ENCODE results near the gene TRIM52. TPM values are rescaled to one million over a fixed set of nuclear protein-coding genes. Genes with fewer than 3 reads are reported as not detected.
"Not testable (repeated sequence)": the region's sequence is repeated elsewhere in the genome, so short reads cannot be mapped to it uniquely, and the experiment has no call there.

TRIM52 gene
- total and polyA plus RNA-seq, 2 of the 4 experiments (the other 2 are of a cell fraction) = 2.3 to 6.9 TPM

DNA sequence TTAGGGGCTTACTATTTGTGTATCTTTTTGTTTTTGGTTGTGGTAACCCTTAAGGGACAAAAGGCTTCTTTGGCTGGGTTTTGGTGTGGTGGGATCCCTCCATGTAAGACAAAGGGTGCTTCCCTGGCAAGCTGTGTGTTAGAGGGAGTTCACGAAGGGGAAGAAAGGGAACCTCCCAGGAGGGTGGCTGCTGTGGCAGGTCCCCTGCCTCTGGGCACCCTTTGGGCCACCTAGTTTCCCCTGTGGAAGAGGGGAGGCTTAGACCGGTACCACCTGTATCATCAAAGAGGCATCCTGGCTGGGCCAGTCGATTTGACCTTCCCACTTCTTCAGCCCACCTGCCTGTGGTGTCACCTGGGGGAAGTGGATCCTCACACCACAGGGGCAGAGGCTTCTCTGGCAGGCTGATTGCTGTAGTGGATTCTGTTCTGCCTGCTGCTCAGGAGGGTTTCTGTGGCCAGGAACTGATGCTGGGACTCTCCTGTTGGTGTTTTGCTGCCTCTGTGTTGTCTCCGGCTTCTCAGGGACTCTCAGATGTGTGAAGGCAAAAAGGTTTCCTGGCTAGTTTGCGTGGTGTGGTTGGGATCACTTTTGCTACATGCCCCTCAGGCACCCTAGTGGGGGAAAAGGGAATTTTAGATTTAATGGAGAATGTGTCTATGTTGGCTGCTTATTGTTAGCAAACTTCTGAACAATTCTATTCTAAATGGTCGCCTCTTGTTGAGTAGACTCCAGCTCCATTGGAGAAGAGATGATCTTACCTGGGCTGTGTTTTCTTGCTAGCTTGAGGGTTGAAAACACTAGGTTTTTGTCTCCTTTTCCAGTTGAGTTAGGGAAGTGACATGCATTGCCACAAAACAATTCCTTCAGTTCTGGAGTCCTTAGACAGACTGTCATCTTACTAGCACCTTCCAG lies 23.2 kb upstream of the TRIM52 start:
- POLR2A ChIA-PET (ENCODE audit: unreplicated experiment); H2BK15ac ChIP-seq (ENCODE audit: low read depth, low read length); H3K56ac ChIP-seq (ENCODE audit: extremely low read depth, insufficient read depth, low read length); H2AK5ac ChIP-seq (ENCODE audit: low read depth, low read length); CTCF ChIA-PET; H2AFZ ChIP-seq (replicated peaks; ENCODE audit: low read length, poor library complexity); intact Hi-C loops (cut with micrococcal nuclease); BruUV-seq (replicated peaks); H4K8ac ChIP-seq (ENCODE audit: low read depth in 2 of 2, low read length in 2 of 2); H3K23ac ChIP-seq (ENCODE audit: low read depth, low read length); H3K4me1 ChIP-seq (ENCODE audit: control insufficient read depth, insufficient read depth, low read length); DNase-seq; H3K27ac ChIP-seq (ENCODE audit: insufficient read depth, low read length); H3K14ac ChIP-seq (replicated peaks; ENCODE audit: low read depth, low read length); H3K79me1 ChIP-seq (ENCODE audit: low read depth in 1 of 2, low read length in 2 of 2); ATAC-seq (ENCODE audit: low read depth); in situ Hi-C loops (cut with MboI; ENCODE audit: low sequenced_read_pairs); H3K9me1 ChIP-seq (ENCODE audit: insufficient read depth, low read length); H3K9me3 ChIP-seq (ENCODE audit: control insufficient read depth, insufficient read depth, low read length); H3K18ac ChIP-seq (ENCODE audit: low read depth, low read length); H3K36me3 ChIP-seq (ENCODE audit: control insufficient read depth, insufficient read depth, low read length); H3K4me3 ChIP-seq (ENCODE audit: insufficient read depth, low read depth, low read length); H2BK120ac ChIP-seq (ENCODE audit: low read depth, low read length); H4K91ac ChIP-seq (ENCODE audit: insufficient read depth, low read depth, low read length); H4K5ac ChIP-seq (ENCODE audit: low read depth, low read length); H3K4ac ChIP-seq (ENCODE audit: low read depth, low read length); H4K20me1 ChIP-seq (ENCODE audit: insufficient read depth, low read length); H2AK9ac ChIP-seq (replicated peaks; ENCODE audit: low read depth, low read length, poor library complexity); H3K4me2 ChIP-seq (ENCODE audit: low read depth, low read length); H2BK20ac ChIP-seq (ENCODE audit: low read depth, low read length); H2BK5ac ChIP-seq (ENCODE audit: low read depth, low read length, poor library complexity, severe bottlenecking); dilution Hi-C loops (cut with HindIII; ENCODE audit: low sequenced_read_pairs, unreplicated experiment); H3K27me3 ChIP-seq (ENCODE audit: control insufficient read depth, insufficient read depth, low read length); H3K9ac ChIP-seq (ENCODE audit: low read depth, low read length): not testable (repeated sequence)
- no CpG with 5 or more reads among the region's 6 CpGs for WGBS, 2 experiments (ENCODE audit: extremely low coverage in 2 of 2, insufficient read length in 1 of 2)

Data from IMR-90 (cell line).